Measurements from ENCODE around the gene NPLOC4. TPM values are rescaled to one million over a fixed set of nuclear protein-coding genes. Genes with fewer than 3 reads are reported as not detected.
A peak's percentile ranks its signal among the peaks of the same experiment; 100 is the strongest.

Gene NPLOC4
- total and polyA plus RNA-seq, 2 of the 13 experiments (the other 11 are each of a cell fraction or from before 2014, with no cell fraction given), result 57.0 to 97.0 TPM

DNA sequence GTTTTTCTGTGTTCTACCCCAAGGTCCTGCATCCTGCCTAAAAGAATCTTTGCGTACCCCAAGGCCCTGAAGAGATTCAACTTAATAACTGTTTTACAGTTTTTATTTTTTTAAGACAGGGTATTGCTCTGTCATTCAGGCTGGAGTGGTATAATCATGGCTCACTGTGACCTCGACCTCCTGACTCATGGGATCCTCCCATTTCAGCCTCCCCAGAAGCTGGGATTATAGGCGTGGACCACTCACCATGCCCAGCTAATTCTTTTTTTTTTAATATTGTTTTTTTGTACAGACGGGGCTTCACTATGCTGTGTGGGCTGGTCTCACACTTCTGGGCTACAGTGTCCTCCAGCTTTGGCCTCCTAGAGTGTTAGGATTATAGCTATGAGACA is 75.4 kb downstream of the NPLOC4 start:
- Histone ChIP-seq H3K27me3 (ENCODE audit: control insufficient read depth in 1 of 2, insufficient read depth in 2 of 2, low read length in 2 of 2) (no peaks in the 10 kb centered on the region), H3K9me3 (ENCODE audit: low read length) (no peaks in the 10 kb centered on the region), H3K36me3 (replicated peaks in 1 of 2; ENCODE audit: control insufficient read depth in 1 of 2, insufficient read depth in 2 of 2, low read length in 2 of 2) (peaks cover 38 to 74% of the 10 kb centered on the region in 2 experiments), H3K27ac (ENCODE audit: extremely low read length, insufficient read depth, low read length) (no peak overlapping the region), H3K4me3 (replicated peaks in 1 of 3; ENCODE audit: insufficient read depth in 1 of 3, low read depth in 2 of 3, low read length in 3 of 3) (no peak overlapping the region), H3K79me2 (ENCODE audit: insufficient read depth, low read length) (no peaks in the 10 kb centered on the region), H3K9ac (ENCODE audit: insufficient read depth, low read depth, low read length) (no peak overlapping the region), H4K20me1 (ENCODE audit: insufficient read depth, low read length) (no peaks in the 10 kb centered on the region), H3K4me2 (ENCODE audit: low read depth, low read length) (no peak overlapping the region), H3K4me1 (ENCODE audit: insufficient read depth, low read length) (peaks cover 9% of the 10 kb centered on the region), H2AFZ (ENCODE audit: low read length) (no peak overlapping the region)
- WGBS (ENCODE audit: low lambda C conversion rate), result 94% methylated on average over 4 of the region's 4 CpGs
- POLR2A ChIA-PET, result no interaction called here
- CTCF ChIA-PET (ENCODE audit: low intra/inter-chr PET ratio, low total read pairs), result no interaction called here
- in situ Hi-C loops (cut with HindIII; ENCODE audit: extremely low pct_ligation_motif_present, low pct_unique_long_range_greater_than_20kb), result no loop called here
- TF ChIP-seq NR2F2 (IDR thresholded peaks at IDR 0.05; ENCODE audit: borderline replicate concordance, low read depth), result no peak
- 0 out of 2 replicates have a peak, but pooled peaks have one; percentile 30 for TF ChIP-seq ZNF770 (CRISPR knock-in tag; IDR thresholded peaks at IDR 0.05)
- no TSS peak for BruUV-seq (replicated peaks)
- ATAC-seq (no peak), FAIRE-seq (no peak), DNase-seq (ENCODE audit: low spot score) (no peak)
- intact Hi-C loops (cut with micrococcal nuclease; ENCODE audit: unreplicated experiment), result no loop called here

DNA sequence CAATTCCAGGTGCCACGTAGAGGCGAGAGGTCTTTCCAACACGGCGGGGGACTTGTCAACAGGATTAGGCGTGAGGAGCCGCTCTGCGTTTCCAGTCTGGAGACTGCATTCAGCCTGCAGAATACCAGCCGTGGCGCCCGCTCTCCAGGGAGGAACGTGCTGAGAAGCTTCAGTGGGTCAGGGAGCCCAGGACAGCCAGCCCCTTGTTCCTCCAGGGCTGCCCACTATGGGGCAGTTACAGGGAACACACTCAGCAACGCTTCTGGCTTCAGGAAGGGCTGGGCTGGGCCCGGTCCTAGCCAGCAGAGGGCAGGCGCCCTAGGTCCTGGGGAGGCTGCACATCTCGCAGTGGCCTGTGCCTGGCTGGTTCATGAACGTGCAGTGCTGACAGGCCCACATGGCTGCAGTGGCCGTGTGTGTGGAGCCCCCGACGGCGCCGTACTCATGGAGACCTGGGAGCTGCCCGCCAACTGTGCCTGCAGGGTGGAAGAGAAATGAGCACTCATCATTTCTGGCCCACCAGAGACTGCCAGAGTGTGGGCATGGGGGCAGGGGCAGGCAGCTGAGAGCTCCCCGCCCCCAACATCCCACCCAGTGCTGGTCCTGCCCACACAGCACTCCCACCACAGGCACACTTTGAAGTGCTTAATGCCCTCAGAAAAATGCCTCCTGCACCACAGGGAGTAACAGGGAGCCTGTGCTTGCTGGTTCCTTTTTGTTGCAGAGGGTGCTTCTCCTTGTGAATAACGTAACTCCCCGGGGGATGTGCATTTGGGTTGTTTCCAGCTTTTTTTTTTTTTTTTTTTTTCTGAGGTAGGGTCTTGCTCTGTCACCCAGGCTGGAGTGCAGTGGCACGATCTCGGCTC is 77.7 kb downstream of the NPLOC4 start:
- POLR2A ChIA-PET, result interaction anchor here (0.7 kb wide), 1 partner anchor 8 kb away, joined by 5 read pairs; no protein-coding TSS in a partner anchor
- no peaks in the 10 kb centered on the region for H4K20me1 ChIP-seq (ENCODE audit: insufficient read depth, low read length)
- TF ChIP-seq, protein P1, sequence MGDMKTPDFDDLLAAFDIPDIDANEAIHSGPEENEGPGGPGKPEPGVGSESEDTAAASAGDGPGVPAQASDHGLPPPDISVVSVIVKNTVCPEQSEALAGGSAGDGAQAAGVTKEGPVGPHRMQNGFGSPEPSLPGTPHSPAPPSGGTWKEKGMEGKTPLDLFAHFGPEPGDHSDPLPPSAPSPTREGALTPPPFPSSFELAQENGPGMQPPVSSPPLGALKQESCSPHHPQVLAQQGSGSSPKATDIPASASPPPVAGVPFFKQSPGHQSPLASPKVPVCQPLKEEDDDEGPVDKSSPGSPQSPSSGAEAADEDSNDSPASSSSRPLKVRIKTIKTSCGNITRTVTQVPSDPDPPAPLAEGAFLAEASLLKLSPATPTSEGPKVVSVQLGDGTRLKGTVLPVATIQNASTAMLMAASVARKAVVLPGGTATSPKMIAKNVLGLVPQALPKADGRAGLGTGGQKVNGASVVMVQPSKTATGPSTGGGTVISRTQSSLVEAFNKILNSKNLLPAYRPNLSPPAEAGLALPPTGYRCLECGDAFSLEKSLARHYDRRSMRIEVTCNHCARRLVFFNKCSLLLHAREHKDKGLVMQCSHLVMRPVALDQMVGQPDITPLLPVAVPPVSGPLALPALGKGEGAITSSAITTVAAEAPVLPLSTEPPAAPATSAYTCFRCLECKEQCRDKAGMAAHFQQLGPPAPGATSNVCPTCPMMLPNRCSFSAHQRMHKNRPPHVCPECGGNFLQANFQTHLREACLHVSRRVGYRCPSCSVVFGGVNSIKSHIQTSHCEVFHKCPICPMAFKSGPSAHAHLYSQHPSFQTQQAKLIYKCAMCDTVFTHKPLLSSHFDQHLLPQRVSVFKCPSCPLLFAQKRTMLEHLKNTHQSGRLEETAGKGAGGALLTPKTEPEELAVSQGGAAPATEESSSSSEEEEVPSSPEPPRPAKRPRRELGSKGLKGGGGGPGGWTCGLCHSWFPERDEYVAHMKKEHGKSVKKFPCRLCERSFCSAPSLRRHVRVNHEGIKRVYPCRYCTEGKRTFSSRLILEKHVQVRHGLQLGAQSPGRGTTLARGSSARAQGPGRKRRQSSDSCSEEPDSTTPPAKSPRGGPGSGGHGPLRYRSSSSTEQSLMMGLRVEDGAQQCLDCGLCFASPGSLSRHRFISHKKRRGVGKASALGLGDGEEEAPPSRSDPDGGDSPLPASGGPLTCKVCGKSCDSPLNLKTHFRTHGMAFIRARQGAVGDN (CRISPR knock-in tag; IDR thresholded peaks at IDR 0.05), result peak; percentile 36; the same call in 1 of the 2 replicates
- no peak for TF ChIP-seq TBX3 (IDR thresholded peaks at IDR 0.05; ENCODE audit: borderline replicate concordance)
- no peak for TF ChIP-seq YEATS2 (CRISPR knock-in tag; IDR thresholded peaks at IDR 0.05; ENCODE audit: borderline replicate concordance)
- TF ChIP-seq STAG1 (CRISPR knock-in tag; IDR thresholded peaks at IDR 0.05), result peak; percentile 35
- no peak for TF ChIP-seq DNMT3B (CRISPR knock-in tag; conservative IDR thresholded peaks at IDR 0.05)
- TF ChIP-seq AGO2 (optimal IDR thresholded peaks at IDR 0.05; ENCODE audit: low read depth, low read length), result peak; percentile 94
- no peak for TF ChIP-seq TCF12 (IDR thresholded peaks at IDR 0.05)
- no peak for TF ChIP-seq TCF12 (CRISPR knock-in tag; IDR thresholded peaks at IDR 0.05)
- no peak for TF ChIP-seq ZNF557 (CRISPR knock-in tag; IDR thresholded peaks at IDR 0.05)

More for the DNA sequence above, 77.7 kb downstream of the NPLOC4 start:
- ATAC-seq (peak; percentile 82), DNase-seq (ENCODE audit: low spot score) (no peak), FAIRE-seq (no peak)
- in situ Hi-C loops (cut with HindIII; ENCODE audit: extremely low pct_ligation_motif_present, low pct_unique_long_range_greater_than_20kb), result no loop called here
- Histone ChIP-seq H3K4me2 (ENCODE audit: low read depth, low read length) (no peak overlapping the region), H3K36me3 (replicated peaks in 1 of 2; ENCODE audit: control insufficient read depth in 1 of 2, insufficient read depth in 2 of 2, low read length in 2 of 2) (peaks cover 23 to 51% of the 10 kb centered on the region in 2 experiments), H3K9me3 (ENCODE audit: low read length) (no peaks in the 10 kb centered on the region), H3K27ac (ENCODE audit: extremely low read length, insufficient read depth, low read length) (no peak overlapping the region), H3K79me2 (ENCODE audit: insufficient read depth, low read length) (no peaks in the 10 kb centered on the region), H3K4me1 (ENCODE audit: insufficient read depth, low read length) (peaks cover 21% of the 10 kb centered on the region), H2AFZ (ENCODE audit: low read length) (no peak overlapping the region), H3K27me3 (ENCODE audit: control insufficient read depth in 1 of 2, insufficient read depth in 2 of 2, low read length in 2 of 2) (no peaks in the 10 kb centered on the region), H3K4me3 (replicated peaks in 1 of 3; ENCODE audit: insufficient read depth in 1 of 3, low read depth in 2 of 3, low read length in 3 of 3) (no peak overlapping the region), H3K9ac (ENCODE audit: insufficient read depth, low read depth, low read length) (no peak overlapping the region)
- WGBS (ENCODE audit: low lambda C conversion rate), result 94% methylated on average over 13 of the region's 27 CpGs
- intact Hi-C loops (cut with micrococcal nuclease; ENCODE audit: unreplicated experiment), result loop anchor here (2.0 kb wide), 1 partner anchor 42 kb away; no protein-coding TSS in a partner anchor
- BruUV-seq (replicated peaks), result no TSS peak
- CTCF ChIA-PET (ENCODE audit: low intra/inter-chr PET ratio, low total read pairs), result interaction anchor here (0.6 to 1.8 kb wide), 2 partner anchors 42 to 154 kb away, joined by 3 to 12 read pairs; no protein-coding TSS in a partner anchor

All from HepG2 (cell line).